ENCODE results near the gene USP12. TPM values are rescaled to one million over a fixed set of nuclear protein-coding genes. Genes with fewer than 3 reads are reported as not detected.

Gene USP12
- total RNA-seq, 1 donor from 2014 or later = 28.0 TPM

- no peak for DNase-seq (ENCODE audit: low spot score)
- intact Hi-C loops (cut with DNase I) = no loop called here
Observed at GRCh38 chr13:27188239-27188638, 16.6 kb upstream of the USP12 start.

GRCh38 chr13:27186295-27186694 lies 14.7 kb upstream of the USP12 start:
- intact Hi-C loops (cut with DNase I) = no loop called here
- no peak for DNase-seq (ENCODE audit: low spot score)

GRCh38 chr13:27183561-27184147 lies 12.0 kb upstream of the USP12 start:
- intact Hi-C loops (cut with DNase I) = no loop called here
- DNase-seq (ENCODE audit: low spot score) = no peak

- peak; percentile 78 for DNase-seq (ENCODE audit: low spot score)
- intact Hi-C loops (cut with DNase I) = no loop called here
Observed at GRCh38 chr13:27182844-27183497, 11.4 kb upstream of the USP12 start.

- intact Hi-C loops (cut with DNase I) = no loop called here
- DNase-seq (ENCODE audit: low spot score) = no peak
Observed at GRCh38 chr13:27182054-27182453, 10.4 kb upstream of the USP12 start.

GRCh38 chr13:27177852-27178251 lies 6.2 kb upstream of the USP12 start:
- intact Hi-C loops (cut with DNase I) = loop anchor here (10.0 kb wide), 1 partner anchor 247 kb away; the partner anchor contains the start of gene GTF3A
- DNase-seq (ENCODE audit: low spot score) = no peak

- intact Hi-C loops (cut with DNase I) = loop anchor here (10.0 kb wide), 1 partner anchor 248 kb away; the partner anchor contains the start of gene GTF3A
Observed at GRCh38 chr13:27176470-27177410, 5.1 kb upstream of the USP12 start.

GRCh38 chr13:27174766-27175455 lies 3.3 kb upstream of the USP12 start:
- intact Hi-C loops (cut with DNase I) = loop anchor here (5.0 to 10.0 kb wide), 2 partner anchors 97 to 250 kb away; partner anchors contain the start of genes GTF3A and RASL11A
- no peak for DNase-seq (ENCODE audit: low spot score)

More at GRCh38 chr13:27176470-27177410, 5.1 kb upstream of the USP12 start:
- DNase-seq (ENCODE audit: low spot score) = no peak

- intact Hi-C loops (cut with DNase I) = loop anchor here (2.0 to 10.0 kb wide), 3 partner anchors 78 to 252 kb away; partner anchors contain the start of genes GTF3A, RASL11A and RPL21
Observed at GRCh38 chr13:27172495-27172842, 858 bp upstream of the USP12 start.

GRCh38 chr13:27171827-27172494 lies 350 bp upstream of the USP12 start:
- peak; percentile 94 for DNase-seq (ENCODE audit: low spot score)
- intact Hi-C loops (cut with DNase I) = loop anchor here (1.0 to 10.0 kb wide), 4 partner anchors 79 to 253 kb away; partner anchors contain the start of genes GTF3A, RASL11A and RPL21

More at GRCh38 chr13:27172495-27172842, 858 bp upstream of the USP12 start:
- no peak for DNase-seq (ENCODE audit: low spot score)

- no peak for DNase-seq (ENCODE audit: low spot score)
- intact Hi-C loops (cut with DNase I) = loop anchor here (1.0 to 10.0 kb wide), 3 partner anchors 102 to 254 kb away; partner anchors contain the start of genes GTF3A and RASL11A
Observed at GRCh38 chr13:27170516-27171243, 931 bp downstream of the USP12 start.

- intact Hi-C loops (cut with DNase I) = loop anchor here (5.0 to 10.0 kb wide), 2 partner anchors 102 to 255 kb away; partner anchors contain the start of genes GTF3A and RASL11A
- DNase-seq (ENCODE audit: low spot score) = no peak
Observed at GRCh38 chr13:27170221-27170515, 1.4 kb downstream of the USP12 start.

- intact Hi-C loops (cut with DNase I) = loop anchor here (10.0 kb wide), 1 partner anchor 54 kb away; no protein-coding TSS in a partner anchor
- no peak for DNase-seq (ENCODE audit: low spot score)
Observed at GRCh38 chr13:27168906-27169657, 2.5 kb downstream of the USP12 start.

GRCh38 chr13:27168086-27168485 lies 3.5 kb downstream of the USP12 start:
- intact Hi-C loops (cut with DNase I) = loop anchor here (10.0 kb wide), 1 partner anchor 53 kb away; no protein-coding TSS in a partner anchor
- no peak for DNase-seq (ENCODE audit: low spot score)

GRCh38 chr13:27166313-27166712 lies 5.3 kb downstream of the USP12 start:
- intact Hi-C loops (cut with DNase I) = loop anchor here (10.0 kb wide), 1 partner anchor 52 kb away; no protein-coding TSS in a partner anchor
- no peak for DNase-seq (ENCODE audit: low spot score)

GRCh38 chr13:27161980-27162379 lies 9.6 kb downstream of the USP12 start:
- intact Hi-C loops (cut with DNase I) = loop anchor here (10.0 kb wide), 1 partner anchor 47 kb away; no protein-coding TSS in a partner anchor
- DNase-seq (ENCODE audit: low spot score) = no peak

GRCh38 chr13:27161423-27161822 lies 10.2 kb downstream of the USP12 start:
- no peak for DNase-seq (ENCODE audit: low spot score)
- intact Hi-C loops (cut with DNase I) = loop anchor here (10.0 kb wide), 1 partner anchor 47 kb away; no protein-coding TSS in a partner anchor
